ENCODE results near the gene GRID1. TPM values are rescaled to one million over a fixed set of nuclear protein-coding genes. Genes with fewer than 3 reads are reported as not detected.

Gene GRID1
- total RNA-seq, 1 experiment from 2014 or later: not detected

- TF ChIP-seq, protein P1, sequence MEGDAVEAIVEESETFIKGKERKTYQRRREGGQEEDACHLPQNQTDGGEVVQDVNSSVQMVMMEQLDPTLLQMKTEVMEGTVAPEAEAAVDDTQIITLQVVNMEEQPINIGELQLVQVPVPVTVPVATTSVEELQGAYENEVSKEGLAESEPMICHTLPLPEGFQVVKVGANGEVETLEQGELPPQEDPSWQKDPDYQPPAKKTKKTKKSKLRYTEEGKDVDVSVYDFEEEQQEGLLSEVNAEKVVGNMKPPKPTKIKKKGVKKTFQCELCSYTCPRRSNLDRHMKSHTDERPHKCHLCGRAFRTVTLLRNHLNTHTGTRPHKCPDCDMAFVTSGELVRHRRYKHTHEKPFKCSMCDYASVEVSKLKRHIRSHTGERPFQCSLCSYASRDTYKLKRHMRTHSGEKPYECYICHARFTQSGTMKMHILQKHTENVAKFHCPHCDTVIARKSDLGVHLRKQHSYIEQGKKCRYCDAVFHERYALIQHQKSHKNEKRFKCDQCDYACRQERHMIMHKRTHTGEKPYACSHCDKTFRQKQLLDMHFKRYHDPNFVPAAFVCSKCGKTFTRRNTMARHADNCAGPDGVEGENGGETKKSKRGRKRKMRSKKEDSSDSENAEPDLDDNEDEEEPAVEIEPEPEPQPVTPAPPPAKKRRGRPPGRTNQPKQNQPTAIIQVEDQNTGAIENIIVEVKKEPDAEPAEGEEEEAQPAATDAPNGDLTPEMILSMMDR (IDR thresholded peaks at IDR 0.05; ENCODE audit: unreplicated experiment): no peak
- Mint-ChIP-seq H3K27ac (ENCODE audit: unreplicated experiment) (no peak overlapping the region), H3K36me3 (ENCODE audit: insufficient read depth, unreplicated experiment) (no peaks in the 10 kb centered on the region), H3K27me3 (ENCODE audit: unreplicated experiment) (peaks cover 75% of the 10 kb centered on the region), H3K9me3 (ENCODE audit: low read depth, unreplicated experiment) (no peaks in the 10 kb centered on the region), H3K4me1 (ENCODE audit: low read depth, unreplicated experiment) (no peaks in the 10 kb centered on the region), H3K4me3 (ENCODE audit: low read depth, unreplicated experiment) (no peak overlapping the region)
- BruUV-seq (replicated peaks): no TSS peak
- CTCF ChIA-PET: no interaction called here
- no peak for DNase-seq
- intact Hi-C loops (cut with micrococcal nuclease; ENCODE audit: unreplicated experiment): no loop called here
Measured at GRCh38 chr10:86227501-86228258, 138.9 kb downstream of the GRID1 start.

- Mint-ChIP-seq H3K4me3 (ENCODE audit: low read depth, unreplicated experiment) (no peak overlapping the region), H3K36me3 (ENCODE audit: insufficient read depth, unreplicated experiment) (no peaks in the 10 kb centered on the region), H3K27ac (ENCODE audit: unreplicated experiment) (no peak overlapping the region), H3K27me3 (ENCODE audit: unreplicated experiment) (peaks cover 75% of the 10 kb centered on the region), H3K4me1 (ENCODE audit: low read depth, unreplicated experiment) (no peaks in the 10 kb centered on the region), H3K9me3 (ENCODE audit: low read depth, unreplicated experiment) (no peaks in the 10 kb centered on the region)
- intact Hi-C loops (cut with micrococcal nuclease; ENCODE audit: unreplicated experiment): no loop called here
- BruUV-seq (replicated peaks): no TSS peak
- CTCF ChIA-PET: no interaction called here
- TF ChIP-seq, protein P1 (IDR thresholded peaks at IDR 0.05; ENCODE audit: unreplicated experiment): no peak
- no peak for DNase-seq
Measured at GRCh38 chr10:86226781-86227201, 139.8 kb downstream of the GRID1 start.

- Mint-ChIP-seq H3K9me3 (ENCODE audit: low read depth, unreplicated experiment) (no peaks in the 10 kb centered on the region), H3K27me3 (ENCODE audit: unreplicated experiment) (peaks cover 81% of the 10 kb centered on the region), H3K27ac (ENCODE audit: unreplicated experiment) (no peak overlapping the region), H3K36me3 (ENCODE audit: insufficient read depth, unreplicated experiment) (no peaks in the 10 kb centered on the region), H3K4me1 (ENCODE audit: low read depth, unreplicated experiment) (no peaks in the 10 kb centered on the region), H3K4me3 (ENCODE audit: low read depth, unreplicated experiment) (no peak overlapping the region)
- DNase-seq: no peak
- intact Hi-C loops (cut with micrococcal nuclease; ENCODE audit: unreplicated experiment): no loop called here
- TF ChIP-seq, protein P1 (IDR thresholded peaks at IDR 0.05; ENCODE audit: unreplicated experiment): no peak
- CTCF ChIA-PET: no interaction called here
- BruUV-seq (replicated peaks): no TSS peak
Measured at GRCh38 chr10:86226016-86226415, 140.6 kb downstream of the GRID1 start.

DNA sequence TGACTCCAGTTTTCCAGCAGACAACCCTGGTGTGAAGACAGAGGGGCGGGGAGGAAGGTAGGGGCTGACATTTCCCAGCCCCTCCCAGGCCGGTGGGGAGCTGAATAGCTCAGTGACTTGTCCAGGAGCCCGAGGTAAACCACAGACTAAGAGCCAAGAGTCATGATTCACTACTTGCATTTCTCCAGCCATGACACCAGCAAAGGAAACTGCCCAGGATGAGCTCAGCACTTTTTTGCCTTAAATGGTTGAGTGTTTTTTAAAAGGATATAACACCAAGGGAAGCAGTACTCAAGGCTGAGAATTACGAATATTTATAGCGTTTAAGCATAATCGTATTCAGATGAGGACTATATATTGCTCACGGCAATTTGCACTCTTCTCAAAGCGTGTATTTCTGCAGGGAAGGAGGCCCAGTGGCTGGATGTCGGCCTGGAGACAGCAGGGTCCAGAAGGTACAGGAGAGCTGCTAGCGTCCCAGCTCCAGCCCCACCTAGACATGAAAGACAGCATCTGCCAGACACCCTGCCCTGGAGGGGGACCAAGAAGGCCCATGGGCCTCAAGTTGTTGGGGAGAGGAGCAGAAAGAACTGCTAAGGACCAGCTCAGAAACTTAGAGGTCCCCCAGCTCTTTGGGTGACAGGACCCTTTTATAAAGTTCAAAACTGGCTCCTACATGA lies 141.4 kb downstream of the GRID1 start:
- CTCF ChIA-PET: interaction anchor here (1.0 kb wide), 1 partner anchor 120 kb away, joined by 3 read pairs; no protein-coding TSS in a partner anchor
- intact Hi-C loops (cut with micrococcal nuclease; ENCODE audit: unreplicated experiment): no loop called here
- no peak overlapping the region for H3K4me3 Mint-ChIP-seq (ENCODE audit: low read depth, unreplicated experiment)
- no peak for DNase-seq
- peaks cover 79% of the 10 kb centered on the region for H3K27me3 Mint-ChIP-seq (ENCODE audit: unreplicated experiment)
- H3K27ac Mint-ChIP-seq (ENCODE audit: unreplicated experiment): no peak overlapping the region
- no peaks in the 10 kb centered on the region for H3K4me1 Mint-ChIP-seq (ENCODE audit: low read depth, unreplicated experiment)
- H3K36me3 Mint-ChIP-seq (ENCODE audit: insufficient read depth, unreplicated experiment): no peaks in the 10 kb centered on the region
- BruUV-seq (replicated peaks): no TSS peak
- no peaks in the 10 kb centered on the region for H3K9me3 Mint-ChIP-seq (ENCODE audit: low read depth, unreplicated experiment)
- TF ChIP-seq, protein P1 (IDR thresholded peaks at IDR 0.05; ENCODE audit: unreplicated experiment): no peak
